Duodenal mucosa (tissue), 2 donors: Measurements from ENCODE around the gene KBTBD13.
A peak's percentile ranks its signal among the peaks of the same experiment; 100 is the strongest.

Source experiments
- H3K27ac ChIP-seq: one replicate; pipeline ENCODE4 v1.7.0; 2013; ENCODE audit warnings: low read depth, low read length
- H3K27me3 ChIP-seq, 2 donors: one replicate each; pipeline ENCODE4 v1.7.0; 2013; ENCODE audit warnings: low read length in 2 of 2, control low read depth in 1 of 2; ENCODE audit not compliant: insufficient read depth in 2 of 2, control insufficient read depth in 1 of 2
- H3K36me3 ChIP-seq, 2 donors: one replicate each; pipeline ENCODE4 v1.7.0; 2013; ENCODE audit warnings: low read length in 2 of 2, control low read depth in 1 of 2; ENCODE audit not compliant: insufficient read depth in 2 of 2, control insufficient read depth in 1 of 2
- H3K4me1 ChIP-seq, 2 donors: one replicate each; pipeline ENCODE4 v1.7.0; 2013; ENCODE audit warnings: low read length in 2 of 2, control low read depth in 1 of 2; ENCODE audit not compliant: insufficient read depth in 2 of 2, control insufficient read depth in 1 of 2
- H3K4me3 ChIP-seq, 2 donors: one replicate each; pipeline ENCODE4 v1.7.0; 2013; ENCODE audit warnings: low read length in 2 of 2, low read depth in 1 of 2
- H3K9ac ChIP-seq, 2 donors: one replicate each; pipeline ENCODE4 v1.7.0; 2013; ENCODE audit warnings: low read length in 2 of 2, low read depth in 1 of 2
- H3K9me3 ChIP-seq, 2 donors: one replicate each; pipeline ENCODE4 v1.7.0; 2013; ENCODE audit warnings: low read length in 2 of 2, control low read depth in 1 of 2; ENCODE audit not compliant: control insufficient read depth in 1 of 2

KBTBD13 gene

DNA sequence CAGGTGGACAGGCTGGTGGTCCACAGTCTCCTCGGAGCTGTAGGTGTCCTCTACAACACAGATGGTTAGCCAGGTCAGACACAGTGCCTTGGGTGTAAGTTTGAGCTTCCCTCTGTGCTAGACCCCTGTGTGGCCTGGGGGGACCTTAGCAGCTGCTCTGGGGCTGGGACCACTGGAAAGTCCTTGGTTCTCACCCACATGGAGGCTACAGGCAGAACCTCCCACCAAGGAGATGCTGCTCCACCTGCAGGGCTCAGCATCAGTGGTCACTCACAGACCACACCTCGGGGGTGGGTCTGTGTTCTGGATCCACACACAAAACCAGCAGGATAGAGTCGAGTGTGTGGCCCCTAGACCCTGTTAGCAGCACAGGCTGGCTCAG is 17.2 kb upstream of the KBTBD13 start:
- H3K36me3 ChIP-seq = no peaks in the 10 kb centered on the region
- no peaks in the 10 kb centered on the region for H3K27me3 ChIP-seq
- H3K9me3 ChIP-seq = no peaks in the 10 kb centered on the region
- no peak overlapping the region for H3K9ac ChIP-seq
- H3K4me3 ChIP-seq = no peak overlapping the region
- peaks cover 29 to 33% of the 10 kb centered on the region in 2 donors for H3K4me1 ChIP-seq
- H3K27ac ChIP-seq = no peak overlapping the region

DNA sequence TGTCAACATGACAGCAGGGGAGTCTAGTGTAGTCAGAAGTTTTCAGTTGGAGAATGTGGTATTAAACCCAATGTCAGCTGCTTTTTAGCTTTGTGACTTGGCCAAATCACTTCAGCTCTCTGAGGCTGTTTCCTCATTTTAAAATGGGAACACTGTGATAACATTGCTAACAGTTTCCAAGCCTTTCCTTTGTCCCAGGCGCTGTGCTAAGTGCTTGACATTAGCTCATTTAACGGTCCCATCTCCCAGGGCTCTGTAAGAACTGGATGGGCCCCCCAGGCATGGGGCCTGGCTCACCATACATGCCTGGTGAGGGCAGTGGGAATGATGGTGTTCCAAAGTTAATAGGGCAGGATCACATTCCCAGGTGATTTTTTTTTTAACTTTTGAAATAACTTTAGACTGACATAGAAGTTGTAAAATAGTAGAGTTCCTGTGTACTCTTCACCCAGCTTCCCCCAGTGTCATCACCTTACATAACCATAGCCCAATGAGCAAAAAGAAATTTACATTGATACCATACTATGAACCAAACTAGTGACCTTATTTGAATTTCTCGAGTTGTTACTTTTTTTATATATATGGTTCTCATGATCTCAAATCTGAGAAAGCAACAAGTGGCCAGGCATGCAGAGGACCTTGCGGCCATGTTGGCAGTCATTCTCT is 16.5 kb upstream of the KBTBD13 start:
- H3K27ac ChIP-seq = no peak overlapping the region
- peaks cover 22 to 26% of the 10 kb centered on the region in 2 donors for H3K4me1 ChIP-seq
- no peaks in the 10 kb centered on the region for H3K9me3 ChIP-seq

DNA sequence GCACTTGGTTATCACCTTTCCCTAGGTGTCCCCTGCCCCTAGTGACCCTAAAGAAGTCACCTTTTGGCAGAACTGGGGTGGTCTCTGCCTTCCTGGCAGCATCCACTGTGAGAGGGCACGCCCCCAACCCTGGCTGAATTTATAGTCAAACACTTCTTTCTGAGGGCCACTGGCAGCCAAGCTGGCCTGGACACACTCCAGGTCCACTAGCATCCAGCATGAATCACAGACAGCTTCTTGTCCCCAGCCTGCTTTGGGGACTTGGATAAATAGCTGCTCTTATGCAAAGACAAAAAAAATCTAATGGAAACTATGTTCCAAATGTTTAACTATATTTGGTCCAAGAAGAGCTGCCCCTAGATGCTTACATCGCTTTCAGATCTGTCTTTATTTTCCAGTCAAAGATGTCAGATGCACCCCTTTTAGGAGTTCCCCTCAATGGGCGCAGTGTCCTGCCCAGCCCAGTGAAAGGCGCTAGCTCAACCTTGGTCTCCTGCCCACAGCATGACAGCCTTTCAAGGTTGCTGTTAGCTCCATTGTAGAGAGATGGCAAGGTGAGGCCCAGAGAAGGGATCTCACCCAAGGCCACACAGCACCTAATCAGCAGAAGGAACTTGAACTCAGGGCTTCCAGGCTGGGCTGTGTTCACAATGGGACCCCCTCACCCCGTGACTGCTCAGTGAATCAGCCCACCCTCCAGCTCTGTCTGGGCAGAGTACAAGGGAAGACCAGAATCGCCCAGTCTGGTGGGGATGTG is 15.7 kb upstream of the KBTBD13 start:
- H3K9me3 ChIP-seq = no peaks in the 10 kb centered on the region
- H3K27me3 ChIP-seq = no peaks in the 10 kb centered on the region
- peak overlapping the region; percentile 2 for H3K27ac ChIP-seq
- H3K36me3 ChIP-seq = no peaks in the 10 kb centered on the region
- H3K4me1 ChIP-seq = peaks cover 14 to 18% of the 10 kb centered on the region in 2 donors
- no peak overlapping the region for H3K9ac ChIP-seq
- no peak overlapping the region for H3K4me3 ChIP-seq

More for the DNA sequence above, 16.5 kb upstream of the KBTBD13 start:
- no peak overlapping the region for H3K9ac ChIP-seq
- H3K4me3 ChIP-seq = no peak overlapping the region
- no peaks in the 10 kb centered on the region for H3K36me3 ChIP-seq
- no peaks in the 10 kb centered on the region for H3K27me3 ChIP-seq

DNA sequence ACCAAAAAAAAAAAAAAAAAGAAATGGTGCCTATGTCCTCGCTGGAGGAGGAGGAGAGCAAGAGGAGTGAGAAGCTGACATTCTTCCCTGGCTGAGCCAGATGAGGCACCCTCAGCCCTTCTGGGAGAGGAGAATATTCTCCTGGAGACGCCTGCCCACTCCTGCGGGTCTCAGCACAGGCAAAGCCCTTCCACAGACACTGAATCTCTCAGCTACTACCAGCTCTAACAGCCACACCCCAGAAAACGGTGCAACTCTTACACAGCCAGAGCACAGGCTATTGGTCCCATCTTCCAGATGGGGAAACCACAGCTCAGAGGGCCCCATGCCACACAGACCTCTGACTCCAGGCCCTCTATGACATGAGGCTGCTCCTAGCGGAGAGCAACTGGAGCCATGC is 14.5 kb upstream of the KBTBD13 start:
- Histone ChIP-seq H3K36me3 (no peaks in the 10 kb centered on the region), H3K4me1 (peaks cover 6 to 8% of the 10 kb centered on the region in 2 donors), H3K27ac (no peak overlapping the region), H3K9ac (no peak overlapping the region), H3K9me3 (no peaks in the 10 kb centered on the region), H3K4me3 (no peak overlapping the region), H3K27me3 (peaks cover 5 to 7% of the 10 kb centered on the region in 2 donors)

DNA sequence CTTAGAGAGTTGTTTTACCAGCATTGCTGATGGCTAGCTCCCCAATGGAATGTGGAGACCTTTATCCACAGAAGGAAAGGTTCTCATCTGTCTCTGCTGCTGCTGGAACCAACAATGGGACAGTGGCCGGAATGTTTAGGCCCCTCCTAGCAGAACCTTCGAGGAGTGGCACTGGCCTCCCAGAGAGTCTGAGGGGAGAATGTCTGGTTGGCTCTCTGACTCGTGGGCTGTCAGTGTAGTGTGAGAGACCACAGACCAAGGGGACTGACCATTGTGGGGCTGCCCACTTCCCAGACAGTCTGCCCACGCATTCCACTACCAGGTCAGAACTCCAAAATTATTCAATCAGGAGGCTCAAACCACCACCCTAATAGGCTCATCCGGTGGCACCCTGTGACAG is 13.8 kb upstream of the KBTBD13 start:
- H3K27me3 ChIP-seq = peaks cover 11 to 12% of the 10 kb centered on the region in 2 donors
- H3K4me1 ChIP-seq = peaks cover 2 to 4% of the 10 kb centered on the region in 2 donors
- no peak overlapping the region for H3K4me3 ChIP-seq
- no peak overlapping the region for H3K9ac ChIP-seq
- H3K36me3 ChIP-seq = no peaks in the 10 kb centered on the region
- no peaks in the 10 kb centered on the region for H3K9me3 ChIP-seq
- H3K27ac ChIP-seq = no peak overlapping the region

DNA sequence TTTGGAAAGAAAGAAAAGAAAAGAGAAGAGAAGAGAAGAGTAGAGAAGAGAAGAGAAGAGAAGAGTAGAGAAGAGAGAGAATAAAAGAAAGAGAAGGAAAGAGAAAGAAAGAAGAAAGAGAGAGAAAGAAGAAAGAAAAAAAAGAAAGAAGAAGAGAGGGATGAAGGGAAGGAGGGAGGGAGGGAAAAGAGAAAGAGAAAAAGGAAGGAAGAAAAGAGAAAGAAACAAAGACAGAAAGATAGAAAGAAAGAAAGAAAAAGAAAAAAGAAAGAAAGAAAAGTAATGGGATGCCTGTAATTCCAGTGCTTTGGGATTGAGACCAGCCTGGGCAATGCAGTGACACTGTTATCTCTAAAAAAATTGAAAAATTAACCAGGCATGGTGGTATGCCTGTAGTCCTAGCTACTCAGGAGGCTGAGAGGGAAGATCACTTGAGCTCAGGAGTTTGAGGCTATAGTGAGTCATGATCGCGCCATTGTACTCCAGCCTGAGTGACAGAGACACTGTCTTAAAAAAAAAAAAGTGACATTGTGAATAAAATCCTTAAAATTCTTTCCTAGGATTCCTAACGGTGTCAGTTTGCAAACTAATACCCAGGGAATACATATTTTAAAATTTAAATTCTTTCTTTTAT is 10.4 kb upstream of the KBTBD13 start:
- Histone ChIP-seq H3K9ac (no peak overlapping the region), H3K36me3 (no peaks in the 10 kb centered on the region), H3K4me1 (peaks cover 7 to 10% of the 10 kb centered on the region in 2 donors), H3K9me3 (no peaks in the 10 kb centered on the region), H3K27ac (no peak overlapping the region), H3K4me3 (no peak overlapping the region), H3K27me3 (peaks cover 11 to 19% of the 10 kb centered on the region in 2 donors)

DNA sequence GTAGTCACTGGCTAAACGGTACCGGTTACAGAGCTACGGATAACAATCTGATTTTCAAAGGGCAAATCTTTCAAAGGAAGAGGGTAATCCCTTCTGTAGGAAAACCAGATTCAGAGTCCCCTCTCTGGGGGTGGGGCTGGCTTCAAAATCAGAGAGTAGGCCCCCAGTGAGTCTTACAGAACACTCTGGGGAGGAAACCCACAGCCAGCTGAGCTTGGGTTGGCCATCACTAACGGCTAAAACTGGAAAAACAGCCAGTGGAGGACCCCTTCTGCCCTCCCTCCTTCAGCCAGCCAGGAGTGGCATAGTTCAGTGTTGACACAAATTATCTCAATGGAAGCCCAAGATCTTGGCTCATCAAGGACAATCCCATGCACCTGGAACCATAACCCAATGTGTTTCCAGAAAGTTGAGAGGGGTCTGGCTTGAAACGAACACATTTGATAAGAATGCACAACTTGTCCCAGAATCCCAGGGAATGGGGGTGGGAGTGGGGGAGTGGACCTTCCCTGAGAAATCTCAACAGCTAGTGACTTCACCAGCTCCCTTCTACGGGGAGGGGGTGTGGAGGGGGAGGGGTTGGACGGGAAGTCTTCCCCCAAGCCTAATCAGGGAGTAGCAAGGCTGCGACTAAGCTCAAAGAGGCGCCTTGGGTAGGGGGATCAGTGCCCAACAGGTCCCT is 9.8 kb upstream of the KBTBD13 start:
- Histone ChIP-seq H3K27ac (no peak overlapping the region), H3K4me3 (peak overlapping the region in 1 of 2 donors; percentile 54), H3K4me1 (peaks cover 7 to 14% of the 10 kb centered on the region in 2 donors)

DNA sequence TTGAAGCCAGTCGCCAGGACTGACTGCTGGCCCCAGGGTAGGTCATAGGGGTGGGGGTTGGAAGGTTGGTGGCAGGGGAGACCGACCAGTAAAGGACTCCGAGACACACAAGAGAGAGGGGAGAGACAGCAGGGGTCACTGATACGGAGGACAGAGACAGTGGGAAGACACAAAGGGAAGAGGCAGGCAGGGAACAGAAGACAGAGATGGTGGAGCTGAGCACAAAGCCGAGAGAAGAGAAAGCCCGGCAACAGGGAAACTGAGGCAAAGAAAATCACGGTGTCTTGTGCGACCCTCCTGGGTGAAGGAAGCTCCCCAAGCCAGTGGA is 9.3 kb upstream of the KBTBD13 start:
- Histone ChIP-seq H3K36me3 (no peaks in the 10 kb centered on the region), H3K4me1 (peaks cover 7 to 17% of the 10 kb centered on the region in 2 donors), H3K4me3 (peak overlapping the region; percentile 51 to 53), H3K9me3 (no peaks in the 10 kb centered on the region), H3K9ac (peak overlapping the region; percentile 25 to 31), H3K27ac (no peak overlapping the region), H3K27me3 (peaks cover 11 to 19% of the 10 kb centered on the region in 2 donors)

More for the DNA sequence above, 9.8 kb upstream of the KBTBD13 start:
- no peaks in the 10 kb centered on the region for H3K9me3 ChIP-seq
- no peaks in the 10 kb centered on the region for H3K36me3 ChIP-seq
- H3K9ac ChIP-seq = peak overlapping the region in 1 of 2 donors; percentile 31
- H3K27me3 ChIP-seq = peaks cover 11 to 19% of the 10 kb centered on the region in 2 donors

DNA sequence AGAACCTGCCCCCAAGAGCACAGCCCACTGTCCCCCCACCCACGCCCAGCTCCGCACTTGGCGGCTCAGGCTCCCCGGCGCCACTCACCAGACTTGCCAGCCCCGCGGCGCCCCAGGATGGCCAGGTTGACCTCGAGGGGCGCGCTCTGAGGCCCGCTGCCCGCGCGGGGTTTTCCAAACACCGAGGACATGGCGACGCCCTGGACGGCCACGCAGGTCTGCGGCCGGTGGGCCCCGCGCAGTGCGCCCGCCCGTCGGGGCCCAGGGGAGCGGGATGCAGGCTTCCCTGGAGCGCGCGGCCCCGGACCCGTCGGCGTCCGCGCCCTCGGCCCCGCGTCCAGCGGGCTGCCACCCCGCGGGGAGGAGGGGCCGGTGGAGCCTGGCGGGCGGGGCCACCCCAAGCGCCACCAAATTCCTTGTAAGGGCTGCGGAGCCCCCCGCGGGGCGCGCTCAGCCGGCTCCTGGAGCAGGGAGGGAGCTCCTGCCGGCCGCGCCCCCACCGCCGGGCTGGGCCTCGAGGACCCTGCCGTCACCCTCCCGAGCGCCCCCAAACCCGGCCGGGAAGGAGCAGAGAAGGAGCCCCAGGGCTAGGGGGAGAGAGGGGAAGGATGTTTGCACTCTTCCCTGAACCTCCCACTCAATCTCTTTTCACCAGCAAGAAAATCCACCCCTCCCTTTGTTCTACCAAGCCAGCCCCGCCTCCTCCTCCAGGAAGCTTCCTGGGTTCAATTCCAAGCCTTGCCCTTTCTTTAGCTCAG is 8.7 kb upstream of the KBTBD13 start, which contains the start of gene RASL12:
TSS of gene RASL12 (minus strand) at position 347 of the 758 bp plus-strand sequence. CDS start at position 191, 156 bp downstream.
- H3K36me3 ChIP-seq = no peaks in the 10 kb centered on the region
- H3K9me3 ChIP-seq = no peaks in the 10 kb centered on the region
- peaks cover 7 to 17% of the 10 kb centered on the region in 2 donors for H3K4me1 ChIP-seq
- peak within 1 kb of the TSS; percentile 25 to 31 for H3K9ac ChIP-seq
- peak within 1 kb of the TSS; percentile 53 to 54 for H3K4me3 ChIP-seq
- H3K27me3 ChIP-seq = peaks cover 11 to 19% of the 10 kb centered on the region in 2 donors
- H3K27ac ChIP-seq = peak within 1 kb of the TSS; percentile 11
